HL-60 (cell line): Measurements from ENCODE around the gene ROGDI.

Experiments
- CTCF ChIP-seq: IDR thresholded peaks from one replicate; pipeline ENCODE4 v1.5.1; 2011; ENCODE audit warnings: low read length, control low read depth, inconsistent platforms; ENCODE audit not compliant: insufficient read depth
- GABPA ChIP-seq: IDR thresholded peaks from 2 replicates; pipeline ENCODE4 v1.6.1; 2012; ENCODE audit warnings: low read depth
- SPI1 ChIP-seq: IDR thresholded peaks from 2 replicates; pipeline ENCODE4 v1.6.1; 2012; ENCODE audit warnings: low read depth, mild to moderate bottlenecking, borderline replicate concordance

GRCh38 chr16:4814046-4814445, 11.6 kb upstream of the ROGDI start:
- no peak for TF ChIP-seq CTCF
- TF ChIP-seq GABPA, result no peak
- no peak for TF ChIP-seq SPI1
